RWPE1 (cell line): ENCODE results near the gene HOMER2.

Experiments used
- CTCF ChIA-PET: fragments of 350-600 bp; sonication (Branson Sonifier 250); formaldehyde crosslinking; extraction: SDS; loops from one replicate; lab custom pipeline; 2021; lab: Yijun Ruan, JAX
- POLR2A ChIA-PET: fragments of 400-600 bp; formaldehyde crosslinking; extraction: SDS; loops from one replicate; lab custom pipeline; 2020; ENCODE audit warnings: antibody characterized with exemption; ENCODE audit not compliant: low non-redundant PET; lab: Yijun Ruan, JAX
- DNase-seq: peaks from one replicate; pipeline ENCODE4 v3.0.0; 2012; ENCODE audit warnings: low spot score
- H3K27ac ChIP-seq: fragments of 450-650 bp; 2 replicates; pipeline ENCODE4 v1.5.1; 2017
- CTCF ChIP-seq: fragments of 450-650 bp; conservative IDR thresholded peaks from 2 replicates; pipeline ENCODE4 v1.5.1; 2017; ENCODE audit warnings: low read depth, mild to moderate bottlenecking

The HOMER2 gene

GRCh38 chr15:82978438-82978837 lies 25.9 kb upstream of the HOMER2 start:
- CTCF ChIA-PET = no interaction called here
- no peak overlapping the region for H3K27ac ChIP-seq
- POLR2A ChIA-PET = no interaction called here
- DNase-seq = no peak
- no peak for TF ChIP-seq CTCF

GRCh38 chr15:82977076-82977475 lies 24.6 kb upstream of the HOMER2 start:
- ChIA-PET CTCF (interaction anchor here (0.7 kb wide), 2 partner anchors 34 to 1709 kb away, joined by 3 read pairs; no protein-coding TSS in a partner anchor), POLR2A (no interaction called here)
- no peak for DNase-seq
- TF ChIP-seq CTCF = no peak
- H3K27ac ChIP-seq = no peak overlapping the region

- TF ChIP-seq CTCF = no peak
- no peak for DNase-seq
- no peak overlapping the region for H3K27ac ChIP-seq
- ChIA-PET CTCF (no interaction called here), POLR2A (no interaction called here)
Measured at GRCh38 chr15:82972990-82973389, 20.5 kb upstream of the HOMER2 start.

- ChIA-PET POLR2A (interaction anchor here (0.6 kb wide), 1 partner anchor 10 kb away, joined by 3 read pairs; no protein-coding TSS in a partner anchor), CTCF (interaction anchor here (0.7 kb wide), 2 partner anchors 8 to 55 kb away, joined by 4 read pairs; no protein-coding TSS in a partner anchor)
- no peak for TF ChIP-seq CTCF
- H3K27ac ChIP-seq = no peak overlapping the region
- no peak for DNase-seq
Measured at GRCh38 chr15:82971218-82971984, 18.9 kb upstream of the HOMER2 start.

GRCh38 chr15:82970696-82971095 lies 18.2 kb upstream of the HOMER2 start:
- H3K27ac ChIP-seq = no peak overlapping the region
- CTCF ChIA-PET = interaction anchor here (0.7 kb wide), 2 partner anchors 8 to 56 kb away, joined by 4 read pairs; no protein-coding TSS in a partner anchor
- POLR2A ChIA-PET = no interaction called here
- no peak for DNase-seq
- no peak for TF ChIP-seq CTCF

- ChIA-PET CTCF (no interaction called here), POLR2A (no interaction called here)
- DNase-seq = no peak
- no peak for TF ChIP-seq CTCF
- H3K27ac ChIP-seq = no peak overlapping the region
Measured at GRCh38 chr15:82970078-82970686, 17.7 kb upstream of the HOMER2 start.
